Activated CD4-positive, alpha-beta T cell treated with anti-CD3 and anti-CD28 coated beads for 4 hours (primary cell): Measurements from ENCODE around the gene SPAG9.
"Not testable (repeated sequence)": the region's sequence is repeated elsewhere in the genome, so short reads cannot be mapped to it uniquely, and the experiment has no call there.

Experiments
- DNase-seq, 2 donors: peaks; one replicate each; pipeline ENCODE4 v3.0.0-alpha.2; 2020

The SPAG9 gene

GRCh38 chr17:51128076-51128475 is 7.4 kb upstream of the SPAG9 start:
- DNase-seq = no peak

DNA sequence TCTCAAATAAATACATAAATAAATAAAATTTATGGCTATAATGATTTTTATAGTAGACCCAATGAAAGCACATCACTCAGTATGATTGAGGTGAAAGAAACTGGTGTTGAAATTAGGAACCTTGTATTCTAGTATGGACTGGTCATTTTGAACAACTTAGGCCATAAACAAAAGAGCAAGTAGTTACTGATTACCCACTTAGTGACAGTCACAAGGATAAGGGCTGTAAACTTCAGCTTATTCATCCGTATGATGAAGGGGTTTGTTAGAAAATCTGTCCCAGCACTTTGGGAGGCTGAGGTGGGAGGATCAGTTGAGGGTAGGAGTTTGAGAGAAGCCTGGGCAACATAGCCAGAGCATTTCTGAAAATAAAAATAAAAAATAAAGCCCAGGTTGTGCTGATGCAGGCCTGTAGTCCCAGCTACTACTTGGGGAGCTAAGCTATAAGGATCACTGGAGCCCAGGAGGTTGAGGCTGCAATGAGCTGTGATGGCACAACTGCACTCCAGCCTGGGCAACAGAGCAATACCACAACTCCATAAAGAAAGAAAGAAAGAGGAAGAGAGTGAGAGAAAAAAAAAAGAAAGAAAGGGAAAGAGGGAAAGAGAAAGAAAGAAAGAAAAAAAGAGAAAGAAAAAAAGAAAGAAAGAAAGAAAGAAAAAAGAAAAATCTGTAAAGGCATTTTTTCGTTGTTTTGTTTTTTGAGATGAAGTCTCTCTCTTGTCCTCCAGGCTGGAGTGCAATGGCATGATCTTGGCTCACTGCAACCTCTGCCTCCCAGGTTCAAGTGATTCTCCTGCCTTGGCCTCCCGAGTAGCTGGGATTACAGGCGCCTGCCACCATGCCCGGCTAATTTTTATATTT is 4.2 kb upstream of the SPAG9 start:
- DNase-seq = no peak

DNA sequence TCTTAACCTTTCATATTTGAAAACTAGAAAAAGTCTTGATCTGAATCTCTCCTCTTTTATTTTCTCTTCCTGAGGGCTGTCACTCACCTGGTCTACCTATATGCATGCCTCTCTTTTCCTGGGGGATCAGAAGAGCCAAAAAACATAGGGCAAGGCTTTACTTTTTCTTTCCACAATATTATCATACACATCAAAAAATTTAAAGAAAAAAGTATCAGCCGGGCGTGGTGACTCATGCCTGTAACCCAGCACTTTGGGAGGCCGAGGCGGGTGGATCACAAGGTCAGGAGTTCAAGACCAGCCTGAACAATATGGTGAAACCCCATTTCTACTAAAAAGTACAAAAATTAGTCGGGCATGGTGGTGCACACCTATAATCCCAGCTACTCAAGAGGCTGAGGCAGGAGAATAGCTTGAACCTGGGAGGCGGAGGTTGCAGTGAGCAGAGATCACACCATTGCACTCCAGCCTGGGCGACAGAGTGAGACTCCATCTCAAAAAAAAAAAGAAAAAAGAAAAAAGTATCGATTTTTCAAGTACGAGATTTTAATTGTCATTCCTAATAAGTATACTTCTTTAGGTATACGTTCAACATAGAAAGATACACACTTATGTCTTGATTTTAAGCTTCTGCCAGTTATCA is 1.9 kb upstream of the SPAG9 start:
- peak; percentile 6 to 13 for DNase-seq

- peak; percentile 90 to 93 for DNase-seq
Measured at GRCh38 chr17:51121620-51122472, 1.2 kb upstream of the SPAG9 start.

GRCh38 chr17:51120357-51120738 is 320 bp downstream of the SPAG9 start:
- DNase-seq = peak in 1 of 2 donors; percentile 42

- DNase-seq = peak; percentile 22 to 25
Measured at GRCh38 chr17:51119415-51120356, 982 bp downstream of the SPAG9 start.

DNA sequence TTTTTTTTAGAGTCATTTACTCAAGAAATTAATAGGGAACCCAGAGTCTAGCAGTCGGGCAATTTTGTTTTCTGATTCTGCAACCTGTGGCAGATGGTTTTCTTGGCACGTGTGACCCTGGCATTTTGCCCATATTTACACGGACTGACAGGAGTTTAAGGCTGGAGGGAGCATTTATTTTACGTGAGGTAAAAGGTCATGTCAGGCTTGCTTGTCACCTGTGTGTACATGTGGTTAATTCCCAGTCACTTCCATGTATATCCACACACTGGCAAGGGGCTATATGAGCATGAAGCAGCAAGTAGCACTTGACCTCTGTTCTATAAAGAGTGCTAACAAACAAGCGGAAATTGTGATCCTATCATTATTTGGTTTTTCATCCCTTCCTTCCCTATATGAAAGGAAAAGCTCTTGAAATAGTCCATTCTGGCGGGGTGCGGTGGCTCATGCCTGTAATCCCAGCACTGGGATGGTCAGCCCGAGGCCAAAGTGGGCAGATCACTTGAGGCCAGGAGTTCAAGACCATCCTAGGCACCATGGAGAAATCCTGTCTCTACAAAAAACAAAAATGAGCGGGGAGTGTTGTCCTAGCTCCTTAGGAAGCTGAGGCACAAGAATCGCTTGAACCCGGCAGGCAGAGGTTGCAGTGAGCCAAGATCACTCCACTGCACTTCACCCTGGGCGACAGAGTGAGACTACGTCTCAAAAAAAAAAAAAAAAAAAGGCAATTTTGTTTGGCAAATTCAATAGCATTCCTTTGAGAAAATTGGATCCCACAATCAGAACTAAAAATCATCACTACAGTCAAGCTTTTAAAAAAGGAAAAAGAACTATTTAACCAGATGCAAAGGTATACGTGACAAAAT is 2.1 kb downstream of the SPAG9 start:
- DNase-seq = no peak

- DNase-seq = no peak
Measured at GRCh38 chr17:51115179-51115578, 5.5 kb downstream of the SPAG9 start.

- not testable (repeated sequence) for DNase-seq
Measured at GRCh38 chr17:51112303-51113222, 8.1 kb downstream of the SPAG9 start.

- DNase-seq = no peak
Measured at GRCh38 chr17:51107778-51108177, 12.9 kb downstream of the SPAG9 start.

GRCh38 chr17:51103451-51103850 is 17.2 kb downstream of the SPAG9 start:
- DNase-seq = no peak

- no peak for DNase-seq
Measured at GRCh38 chr17:51103050-51103449, 17.6 kb downstream of the SPAG9 start.

GRCh38 chr17:51097708-51098446 is 22.8 kb downstream of the SPAG9 start:
- DNase-seq = no peak

- DNase-seq = no peak
Measured at GRCh38 chr17:51091635-51092034, 29.0 kb downstream of the SPAG9 start.

- not testable (repeated sequence) for DNase-seq
Measured at GRCh38 chr17:51088868-51089267, 31.8 kb downstream of the SPAG9 start.

DNA sequence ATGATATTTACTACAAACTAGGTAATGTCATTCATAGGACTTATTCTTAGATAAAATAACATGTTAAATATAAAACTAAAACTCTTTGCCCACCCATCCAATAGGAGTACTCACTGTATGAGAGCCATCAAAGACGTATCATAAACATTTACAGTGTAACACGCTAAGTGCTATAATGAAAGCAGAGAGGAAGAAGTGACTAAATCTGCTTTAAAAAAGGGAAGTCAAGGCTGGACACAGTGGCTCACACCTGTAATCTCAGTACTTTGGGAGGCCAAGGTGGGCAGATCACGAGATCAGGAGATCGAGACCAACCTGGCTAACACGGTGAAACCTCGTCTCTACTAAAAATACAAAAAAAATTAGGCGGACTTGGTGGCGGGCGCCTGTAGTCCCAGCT is 32.4 kb downstream of the SPAG9 start:
- no peak for DNase-seq

DNA sequence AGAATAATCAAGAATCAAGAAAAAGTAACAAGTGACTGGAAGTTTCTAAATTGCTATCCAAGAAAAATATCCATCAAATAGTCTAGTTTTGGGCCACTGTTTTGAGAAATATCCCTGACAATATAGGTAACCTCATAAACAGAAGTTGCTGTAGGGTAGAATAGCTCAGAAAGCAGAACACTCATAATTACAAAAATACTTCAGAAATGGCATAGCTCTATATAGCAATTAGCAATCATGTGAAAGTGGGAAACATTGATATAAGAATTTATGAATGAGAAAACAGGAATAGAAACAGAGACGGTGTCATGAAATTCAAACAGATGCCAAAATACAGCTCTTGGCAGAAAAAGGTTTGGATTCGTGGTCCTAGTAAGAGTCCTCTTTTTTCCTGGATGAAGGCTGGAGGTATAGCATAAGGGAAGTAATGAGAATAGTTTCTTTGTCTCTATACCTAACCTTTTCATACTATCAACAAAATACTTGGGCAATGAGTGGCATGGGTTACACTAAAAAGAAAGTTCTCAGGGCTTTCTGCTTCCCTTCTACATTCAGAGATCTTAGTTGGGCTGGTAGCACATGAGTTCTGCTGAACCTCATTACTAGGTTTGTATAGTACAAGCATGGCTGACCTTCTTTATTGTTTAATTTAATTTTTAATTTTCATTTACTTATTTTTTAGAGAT is 33.5 kb downstream of the SPAG9 start:
- no peak for DNase-seq

DNA sequence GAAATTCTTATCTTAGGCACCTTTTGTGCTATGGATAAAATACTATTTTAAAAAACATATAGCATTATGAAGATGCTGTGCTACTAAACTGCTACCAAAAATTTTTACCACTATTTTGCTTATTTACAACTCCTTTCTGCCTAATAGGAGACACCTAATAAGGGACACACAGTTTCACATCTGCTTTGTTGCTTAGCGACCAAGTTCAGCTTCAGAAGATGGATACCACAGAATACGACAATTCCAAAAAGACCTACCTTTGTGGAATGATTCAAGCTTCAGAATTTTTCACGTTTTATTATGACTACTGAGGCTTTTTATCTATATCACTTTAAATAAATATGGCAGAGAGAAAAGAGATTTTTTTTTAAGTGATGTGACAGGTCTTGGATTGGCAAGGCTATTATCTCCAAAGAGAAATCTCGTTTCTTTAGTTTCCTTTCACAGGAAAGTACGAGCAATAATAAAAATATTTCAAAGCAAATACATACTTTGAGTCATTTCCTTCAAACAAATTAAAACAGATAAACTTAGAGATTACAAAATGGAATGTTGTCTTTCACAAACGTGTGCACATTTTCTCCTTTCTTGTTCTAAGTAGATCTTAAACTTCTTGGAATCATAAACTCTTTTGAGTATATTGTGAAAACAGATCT is 35.4 kb downstream of the SPAG9 start:
- no peak for DNase-seq
